ENCODE data around the gene ZNF408.

Gene ZNF408

DNA sequence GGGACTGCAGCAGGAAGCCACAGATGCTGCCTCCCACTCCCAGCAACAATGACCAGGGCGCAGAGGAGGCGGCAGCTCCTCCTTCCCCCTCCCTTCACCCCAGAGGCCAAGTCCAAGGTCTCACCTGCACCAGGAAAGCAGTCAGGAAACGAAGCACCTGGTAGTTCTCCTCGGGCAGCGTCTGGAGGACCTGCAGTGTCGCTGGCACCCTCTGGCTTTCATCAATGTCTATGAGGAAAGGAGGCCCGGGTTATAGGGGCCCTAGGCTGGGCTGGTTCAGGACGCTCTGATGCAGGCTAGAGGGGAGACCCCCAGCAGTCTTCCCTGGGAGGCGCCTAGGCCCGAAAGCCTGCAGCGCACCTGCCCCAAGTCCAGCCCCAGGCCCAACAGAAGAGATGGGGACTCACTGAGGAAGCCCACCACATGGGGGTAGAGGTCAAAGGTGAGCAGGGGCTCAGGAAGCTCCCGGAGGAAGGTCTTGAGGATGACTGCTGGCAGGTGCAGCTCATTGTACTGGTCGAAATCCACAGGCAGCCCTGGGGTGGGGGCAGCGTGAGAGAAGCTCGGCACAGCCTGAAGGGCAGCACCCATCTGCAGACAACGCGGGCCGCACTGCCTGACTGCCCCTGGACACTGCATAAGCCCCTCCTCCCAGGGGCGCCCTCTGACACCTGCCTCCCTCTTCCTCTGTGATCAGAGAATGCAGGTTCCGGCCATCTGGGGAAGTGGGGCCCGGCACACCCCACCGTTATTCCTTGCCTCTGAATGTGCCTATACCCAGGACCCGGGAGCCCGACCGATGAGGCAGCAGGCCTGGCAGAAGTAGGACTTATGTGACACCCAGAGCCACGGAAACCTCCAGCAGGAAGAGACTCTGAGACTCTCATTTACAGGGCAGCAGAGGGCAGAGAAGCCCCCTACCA lies 21.3 kb upstream of the ZNF408 start:
- TF ChIP-seq, protein P1, sequence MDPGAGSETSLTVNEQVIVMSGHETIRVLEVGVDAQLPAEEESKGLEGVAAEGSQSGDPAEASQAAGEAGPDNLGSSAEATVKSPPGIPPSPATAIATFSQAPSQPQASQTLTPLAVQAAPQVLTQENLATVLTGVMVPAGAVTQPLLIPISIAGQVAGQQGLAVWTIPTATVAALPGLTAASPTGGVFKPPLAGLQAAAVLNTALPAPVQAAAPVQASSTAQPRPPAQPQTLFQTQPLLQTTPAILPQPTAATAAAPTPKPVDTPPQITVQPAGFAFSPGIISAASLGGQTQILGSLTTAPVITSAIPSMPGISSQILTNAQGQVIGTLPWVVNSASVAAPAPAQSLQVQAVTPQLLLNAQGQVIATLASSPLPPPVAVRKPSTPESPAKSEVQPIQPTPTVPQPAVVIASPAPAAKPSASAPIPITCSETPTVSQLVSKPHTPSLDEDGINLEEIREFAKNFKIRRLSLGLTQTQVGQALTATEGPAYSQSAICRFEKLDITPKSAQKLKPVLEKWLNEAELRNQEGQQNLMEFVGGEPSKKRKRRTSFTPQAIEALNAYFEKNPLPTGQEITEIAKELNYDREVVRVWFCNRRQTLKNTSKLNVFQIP (CRISPR knock-in tag; IDR thresholded peaks at IDR 0.05; ENCODE audit: borderline replicate concordance, low read depth): no peak
- TF ChIP-seq OSR1 (CRISPR knock-in tag; IDR thresholded peaks at IDR 0.05) (no peak), ISL1 (CRISPR knock-in tag; IDR thresholded peaks at IDR 0.05) (no peak), ARNTL (CRISPR knock-in tag; IDR thresholded peaks at IDR 0.05; ENCODE audit: borderline replicate concordance, low read depth) (no peak), GLIS3 (CRISPR knock-in tag; IDR thresholded peaks at IDR 0.05) (no peak), ESRRG (CRISPR knock-in tag; IDR thresholded peaks at IDR 0.05) (no peak), PPARA (CRISPR knock-in tag; IDR thresholded peaks at IDR 0.05; ENCODE audit: borderline replicate concordance) (no peak), TCF4 (CRISPR knock-in tag; IDR thresholded peaks at IDR 0.05; ENCODE audit: borderline replicate concordance) (no peak), SNAI2 (CRISPR knock-in tag; IDR thresholded peaks at IDR 0.05) (no peak), CSDC2 (CRISPR knock-in tag; IDR thresholded peaks at IDR 0.05) (no peak), ZFP3 (CRISPR knock-in tag; IDR thresholded peaks at IDR 0.05) (no peak), ZC3H10 (CRISPR knock-in tag; IDR thresholded peaks at IDR 0.05) (no peak)
- TF ChIP-seq, protein P2, sequence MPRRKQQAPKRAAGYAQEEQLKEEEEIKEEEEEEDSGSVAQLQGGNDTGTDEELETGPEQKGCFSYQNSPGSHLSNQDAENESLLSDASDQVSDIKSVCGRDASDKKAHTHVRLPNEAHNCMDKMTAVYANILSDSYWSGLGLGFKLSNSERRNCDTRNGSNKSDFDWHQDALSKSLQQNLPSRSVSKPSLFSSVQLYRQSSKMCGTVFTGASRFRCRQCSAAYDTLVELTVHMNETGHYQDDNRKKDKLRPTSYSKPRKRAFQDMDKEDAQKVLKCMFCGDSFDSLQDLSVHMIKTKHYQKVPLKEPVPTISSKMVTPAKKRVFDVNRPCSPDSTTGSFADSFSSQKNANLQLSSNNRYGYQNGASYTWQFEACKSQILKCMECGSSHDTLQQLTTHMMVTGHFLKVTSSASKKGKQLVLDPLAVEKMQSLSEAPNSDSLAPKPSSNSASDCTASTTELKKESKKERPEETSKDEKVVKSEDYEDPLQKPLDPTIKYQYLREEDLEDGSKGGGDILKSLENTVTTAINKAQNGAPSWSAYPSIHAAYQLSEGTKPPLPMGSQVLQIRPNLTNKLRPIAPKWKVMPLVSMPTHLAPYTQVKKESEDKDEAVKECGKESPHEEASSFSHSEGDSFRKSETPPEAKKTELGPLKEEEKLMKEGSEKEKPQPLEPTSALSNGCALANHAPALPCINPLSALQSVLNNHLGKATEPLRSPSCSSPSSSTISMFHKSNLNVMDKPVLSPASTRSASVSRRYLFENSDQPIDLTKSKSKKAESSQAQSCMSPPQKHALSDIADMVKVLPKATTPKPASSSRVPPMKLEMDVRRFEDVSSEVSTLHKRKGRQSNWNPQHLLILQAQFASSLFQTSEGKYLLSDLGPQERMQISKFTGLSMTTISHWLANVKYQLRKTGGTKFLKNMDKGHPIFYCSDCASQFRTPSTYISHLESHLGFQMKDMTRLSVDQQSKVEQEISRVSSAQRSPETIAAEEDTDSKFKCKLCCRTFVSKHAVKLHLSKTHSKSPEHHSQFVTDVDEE (CRISPR knock-in tag; IDR thresholded peaks at IDR 0.05): no peak
- TF ChIP-seq, protein P3, sequence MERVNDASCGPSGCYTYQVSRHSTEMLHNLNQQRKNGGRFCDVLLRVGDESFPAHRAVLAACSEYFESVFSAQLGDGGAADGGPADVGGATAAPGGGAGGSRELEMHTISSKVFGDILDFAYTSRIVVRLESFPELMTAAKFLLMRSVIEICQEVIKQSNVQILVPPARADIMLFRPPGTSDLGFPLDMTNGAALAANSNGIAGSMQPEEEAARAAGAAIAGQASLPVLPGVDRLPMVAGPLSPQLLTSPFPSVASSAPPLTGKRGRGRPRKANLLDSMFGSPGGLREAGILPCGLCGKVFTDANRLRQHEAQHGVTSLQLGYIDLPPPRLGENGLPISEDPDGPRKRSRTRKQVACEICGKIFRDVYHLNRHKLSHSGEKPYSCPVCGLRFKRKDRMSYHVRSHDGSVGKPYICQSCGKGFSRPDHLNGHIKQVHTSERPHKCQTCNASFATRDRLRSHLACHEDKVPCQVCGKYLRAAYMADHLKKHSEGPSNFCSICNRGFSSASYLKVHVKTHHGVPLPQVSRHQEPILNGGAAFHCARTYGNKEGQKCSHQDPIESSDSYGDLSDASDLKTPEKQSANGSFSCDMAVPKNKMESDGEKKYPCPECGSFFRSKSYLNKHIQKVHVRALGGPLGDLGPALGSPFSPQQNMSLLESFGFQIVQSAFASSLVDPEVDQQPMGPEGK (CRISPR knock-in tag; IDR thresholded peaks at IDR 0.05; ENCODE audit: borderline replicate concordance): no peak
- ATAC-seq: no peak

DNA sequence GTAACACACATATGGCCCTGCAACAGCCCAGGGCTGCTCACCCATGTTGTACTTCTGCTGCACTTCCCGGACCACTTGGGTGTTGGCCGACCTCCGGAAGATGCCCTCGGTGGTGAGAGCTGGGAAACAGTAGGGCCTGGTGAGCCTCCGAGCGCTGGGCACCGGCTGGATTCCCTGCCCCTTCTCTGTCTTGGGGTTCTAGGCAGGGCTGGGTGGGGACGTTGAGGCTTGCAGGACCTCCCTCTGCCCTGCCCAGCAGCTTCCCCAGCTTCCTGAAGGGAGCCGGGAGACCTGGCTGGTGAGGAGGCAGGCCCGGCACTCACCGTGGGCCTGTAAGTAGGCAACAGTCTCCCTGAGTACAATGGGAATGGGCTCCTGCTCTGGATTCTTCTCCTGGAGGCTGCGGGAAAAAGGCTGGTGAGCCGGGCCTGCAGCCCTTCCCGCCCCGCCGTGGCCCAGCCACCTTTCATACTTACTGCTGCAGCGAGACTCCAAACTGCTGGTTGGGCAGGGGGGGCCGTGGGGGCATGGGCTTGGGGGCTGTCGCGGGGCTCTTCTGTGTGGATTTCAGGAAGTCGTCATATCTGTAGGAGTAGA lies 20.6 kb upstream of the ZNF408 start:
- TF ChIP-seq ZNF565 (CRISPR knock-in tag; conservative IDR thresholded peaks at IDR 0.05; ENCODE audit: low read depth) (no peak), SNAI2 (CRISPR knock-in tag; IDR thresholded peaks at IDR 0.05) (no peak), ESRRG (CRISPR knock-in tag; IDR thresholded peaks at IDR 0.05) (no peak)

DNA sequence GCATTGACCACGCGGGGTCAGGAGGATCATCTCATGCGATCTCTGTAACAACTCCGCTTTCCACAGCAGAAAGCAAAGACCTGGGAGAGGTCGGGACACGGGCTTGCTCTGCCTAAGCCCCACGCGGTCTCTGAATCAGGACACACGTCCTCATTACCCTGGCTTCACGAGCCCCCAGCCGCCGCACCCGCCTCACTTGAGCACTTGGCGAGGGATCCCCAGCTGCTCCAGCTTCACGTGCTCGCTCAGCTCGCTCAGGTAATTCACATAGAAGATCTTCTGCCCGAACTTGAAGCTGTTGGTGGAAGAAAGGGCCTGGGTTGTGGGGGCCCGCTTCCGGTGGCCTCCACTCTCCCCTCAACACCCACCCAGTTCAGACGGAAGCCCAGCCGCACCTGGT lies 20.0 kb upstream of the ZNF408 start:
- ATAC-seq: no peak
- no peak for TF ChIP-seq OSR1 (CRISPR knock-in tag; IDR thresholded peaks at IDR 0.05)
- TF ChIP-seq GLIS3 (CRISPR knock-in tag; IDR thresholded peaks at IDR 0.05): no peak
- TF ChIP-seq, protein P4, sequence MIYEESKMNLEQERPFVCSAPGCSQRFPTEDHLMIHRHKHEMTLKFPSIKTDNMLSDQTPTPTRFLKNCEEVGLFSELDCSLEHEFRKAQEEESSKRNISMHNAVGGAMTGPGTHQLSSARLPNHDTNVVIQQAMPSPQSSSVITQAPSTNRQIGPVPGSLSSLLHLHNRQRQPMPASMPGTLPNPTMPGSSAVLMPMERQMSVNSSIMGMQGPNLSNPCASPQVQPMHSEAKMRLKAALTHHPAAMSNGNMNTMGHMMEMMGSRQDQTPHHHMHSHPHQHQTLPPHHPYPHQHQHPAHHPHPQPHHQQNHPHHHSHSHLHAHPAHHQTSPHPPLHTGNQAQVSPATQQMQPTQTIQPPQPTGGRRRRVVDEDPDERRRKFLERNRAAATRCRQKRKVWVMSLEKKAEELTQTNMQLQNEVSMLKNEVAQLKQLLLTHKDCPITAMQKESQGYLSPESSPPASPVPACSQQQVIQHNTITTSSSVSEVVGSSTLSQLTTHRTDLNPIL (CRISPR knock-in tag; IDR thresholded peaks at IDR 0.05; ENCODE audit: low read depth): no peak
- no peak for TF ChIP-seq SNAI2 (CRISPR knock-in tag; IDR thresholded peaks at IDR 0.05)
- TF ChIP-seq, protein P3 (CRISPR knock-in tag; IDR thresholded peaks at IDR 0.05; ENCODE audit: borderline replicate concordance): no peak
- no peak for TF ChIP-seq BACH2 (CRISPR knock-in tag; IDR thresholded peaks at IDR 0.05; ENCODE audit: borderline replicate concordance)
- TF ChIP-seq TOX (CRISPR knock-in tag; IDR thresholded peaks at IDR 0.05; ENCODE audit: borderline replicate concordance): no peak
- no peak for TF ChIP-seq ESRRG (CRISPR knock-in tag; IDR thresholded peaks at IDR 0.05)
- TF ChIP-seq, protein P1 (CRISPR knock-in tag; IDR thresholded peaks at IDR 0.05; ENCODE audit: borderline replicate concordance, low read depth): no peak
- no peak for TF ChIP-seq ZNF70 (CRISPR knock-in tag; IDR thresholded peaks at IDR 0.05)
- no peak for TF ChIP-seq PPARA (CRISPR knock-in tag; IDR thresholded peaks at IDR 0.05; ENCODE audit: borderline replicate concordance)
- TF ChIP-seq, protein P2 (CRISPR knock-in tag; IDR thresholded peaks at IDR 0.05): no peak
- no peak for TF ChIP-seq ZNF8 (CRISPR knock-in tag; IDR thresholded peaks at IDR 0.05)
- TF ChIP-seq ZC3H10 (CRISPR knock-in tag; IDR thresholded peaks at IDR 0.05): no peak
- TF ChIP-seq ZFP3 (CRISPR knock-in tag; IDR thresholded peaks at IDR 0.05): no peak
- TF ChIP-seq ZNF565 (CRISPR knock-in tag; conservative IDR thresholded peaks at IDR 0.05; ENCODE audit: low read depth): no peak
- no peak for TF ChIP-seq CSDC2 (CRISPR knock-in tag; IDR thresholded peaks at IDR 0.05)

More for the DNA sequence above, 20.6 kb upstream of the ZNF408 start:
- ATAC-seq: no peak

All from SK-N-SH treated with all-trans-retinoic acid at 6 μM for 48 hours (cell line).